Measurements from ENCODE around the gene MICAL2.

- TF ChIP-seq POLR2AphosphoS5 (IDR thresholded peaks at IDR 0.05), result no peak
- peak; percentile 14 to 66 (median 58) for TF ChIP-seq CTCF (IDR thresholded peaks at IDR 0.05)
- no peak for TF ChIP-seq POLR2A (IDR thresholded peaks at IDR 0.05)
- no peak for TF ChIP-seq EP300 (IDR thresholded peaks at IDR 0.05)
Measured at GRCh38 chr11:12088047-12088481, 22.3 kb upstream of the MICAL2 start.
